ENCODE measurements around the gene PDPK1.

PDPK1 gene

DNA sequence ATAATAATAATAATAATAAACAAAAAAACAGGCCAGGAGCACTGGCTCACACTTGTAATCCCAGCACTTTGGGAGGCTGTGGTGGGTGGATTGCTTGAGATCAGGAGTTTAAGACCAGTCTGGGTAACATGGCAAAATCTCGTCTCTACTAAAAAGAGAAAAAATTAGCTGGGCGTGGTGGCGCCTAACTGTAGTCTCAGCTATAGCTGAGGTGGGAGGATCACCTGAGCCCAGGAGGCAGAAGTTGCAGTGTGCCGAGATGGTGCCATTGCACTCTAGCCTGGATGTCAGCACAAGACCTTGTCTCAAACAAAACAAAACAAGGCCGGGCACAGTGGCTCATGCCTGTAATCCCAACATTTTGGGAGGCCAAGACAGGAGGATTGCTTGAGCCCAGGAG is 42.8 kb upstream of the PDPK1 start:
- TF ChIP-seq, protein P1, sequence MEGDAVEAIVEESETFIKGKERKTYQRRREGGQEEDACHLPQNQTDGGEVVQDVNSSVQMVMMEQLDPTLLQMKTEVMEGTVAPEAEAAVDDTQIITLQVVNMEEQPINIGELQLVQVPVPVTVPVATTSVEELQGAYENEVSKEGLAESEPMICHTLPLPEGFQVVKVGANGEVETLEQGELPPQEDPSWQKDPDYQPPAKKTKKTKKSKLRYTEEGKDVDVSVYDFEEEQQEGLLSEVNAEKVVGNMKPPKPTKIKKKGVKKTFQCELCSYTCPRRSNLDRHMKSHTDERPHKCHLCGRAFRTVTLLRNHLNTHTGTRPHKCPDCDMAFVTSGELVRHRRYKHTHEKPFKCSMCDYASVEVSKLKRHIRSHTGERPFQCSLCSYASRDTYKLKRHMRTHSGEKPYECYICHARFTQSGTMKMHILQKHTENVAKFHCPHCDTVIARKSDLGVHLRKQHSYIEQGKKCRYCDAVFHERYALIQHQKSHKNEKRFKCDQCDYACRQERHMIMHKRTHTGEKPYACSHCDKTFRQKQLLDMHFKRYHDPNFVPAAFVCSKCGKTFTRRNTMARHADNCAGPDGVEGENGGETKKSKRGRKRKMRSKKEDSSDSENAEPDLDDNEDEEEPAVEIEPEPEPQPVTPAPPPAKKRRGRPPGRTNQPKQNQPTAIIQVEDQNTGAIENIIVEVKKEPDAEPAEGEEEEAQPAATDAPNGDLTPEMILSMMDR (conservative IDR thresholded peaks at IDR 0.05; ENCODE audit: low read depth): no peak
- POLR2A ChIA-PET (ENCODE audit: low non-redundant PET): no interaction called here
- peak overlapping the region; percentile 35; the same call in 1 of the 2 replicates for H3K27ac ChIP-seq
- CTCF ChIA-PET: no interaction called here
- no peak for DNase-seq (ENCODE audit: low spot score)

DNA sequence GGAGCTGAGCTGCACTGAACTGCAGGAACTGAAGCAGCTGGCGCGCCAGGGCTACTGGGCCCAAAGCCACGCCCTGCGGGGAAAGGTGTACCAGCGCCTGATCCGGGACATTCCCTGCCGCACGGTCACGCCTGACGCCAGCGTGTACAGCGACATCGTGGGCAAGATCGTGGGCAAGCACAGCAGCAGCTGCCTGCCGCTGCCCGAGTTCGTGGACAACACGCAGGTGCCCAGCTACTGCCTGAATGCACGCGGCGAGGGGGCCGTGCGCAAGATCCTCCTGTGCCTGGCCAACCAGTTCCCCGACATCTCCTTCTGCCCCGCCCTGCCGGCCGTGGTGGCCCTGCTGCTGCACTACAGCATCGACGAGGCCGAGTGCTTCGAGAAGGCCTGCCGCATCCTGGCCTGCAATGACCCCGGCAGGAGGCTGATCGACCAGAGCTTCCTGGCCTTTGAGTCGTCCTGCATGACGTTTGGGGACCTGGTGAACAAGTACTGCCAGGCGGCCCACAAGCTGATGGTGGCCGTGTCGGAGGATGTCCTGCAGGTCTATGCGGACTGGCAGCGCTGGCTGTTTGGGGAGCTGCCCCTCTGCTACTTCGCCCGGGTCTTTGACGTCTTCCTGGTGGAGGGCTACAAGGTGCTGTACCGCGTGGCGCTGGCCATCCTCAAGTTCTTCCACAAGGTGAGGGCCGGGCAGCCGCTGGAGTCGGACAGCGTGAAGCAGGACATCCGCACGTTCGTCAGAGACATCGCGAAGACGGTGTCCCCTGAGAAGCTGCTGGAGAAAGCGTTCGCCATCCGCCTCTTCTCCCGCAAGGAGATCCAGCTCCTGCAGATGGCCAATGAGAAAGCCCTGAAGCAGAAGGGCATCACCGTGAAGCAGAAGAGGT is 41.4 kb upstream of the PDPK1 start:
- ChIA-PET CTCF (no interaction called here), POLR2A (ENCODE audit: low non-redundant PET) (no interaction called here)
- TF ChIP-seq, protein P1 (conservative IDR thresholded peaks at IDR 0.05; ENCODE audit: low read depth): no peak
- peak overlapping the region; percentile 63 for H3K27ac ChIP-seq
- DNase-seq (ENCODE audit: low spot score): no peak

DNA sequence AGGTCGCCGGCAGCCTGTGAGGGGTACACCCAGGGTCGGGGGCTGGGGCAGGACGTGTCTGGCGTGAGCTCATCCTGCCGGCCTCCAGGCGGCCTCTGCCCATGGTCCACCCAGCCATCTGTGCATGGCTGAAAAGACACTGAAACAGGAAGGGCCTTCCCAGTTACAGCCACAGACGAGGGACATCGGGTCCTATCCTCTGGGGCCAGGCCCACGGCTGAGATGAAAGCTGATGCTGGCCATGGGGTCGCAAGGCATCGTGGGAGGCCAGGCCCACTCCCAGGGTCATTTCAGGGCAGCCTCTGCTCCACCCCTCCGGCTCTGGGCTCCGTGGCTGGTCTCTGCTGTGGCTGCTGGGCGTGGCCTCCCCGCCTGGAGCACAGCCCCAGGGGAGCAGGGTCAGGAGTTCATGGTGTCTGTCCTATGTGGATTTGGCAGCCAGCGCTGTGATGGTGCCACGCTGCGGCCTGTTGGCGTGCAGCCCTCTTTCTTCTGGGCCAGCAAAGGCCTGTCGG is 40.6 kb upstream of the PDPK1 start:
- peak overlapping the region; percentile 63 for H3K27ac ChIP-seq
- TF ChIP-seq, protein P1 (conservative IDR thresholded peaks at IDR 0.05; ENCODE audit: low read depth): no peak
- ChIA-PET POLR2A (ENCODE audit: low non-redundant PET) (no interaction called here), CTCF (no interaction called here)
- DNase-seq (ENCODE audit: low spot score): no peak

DNA sequence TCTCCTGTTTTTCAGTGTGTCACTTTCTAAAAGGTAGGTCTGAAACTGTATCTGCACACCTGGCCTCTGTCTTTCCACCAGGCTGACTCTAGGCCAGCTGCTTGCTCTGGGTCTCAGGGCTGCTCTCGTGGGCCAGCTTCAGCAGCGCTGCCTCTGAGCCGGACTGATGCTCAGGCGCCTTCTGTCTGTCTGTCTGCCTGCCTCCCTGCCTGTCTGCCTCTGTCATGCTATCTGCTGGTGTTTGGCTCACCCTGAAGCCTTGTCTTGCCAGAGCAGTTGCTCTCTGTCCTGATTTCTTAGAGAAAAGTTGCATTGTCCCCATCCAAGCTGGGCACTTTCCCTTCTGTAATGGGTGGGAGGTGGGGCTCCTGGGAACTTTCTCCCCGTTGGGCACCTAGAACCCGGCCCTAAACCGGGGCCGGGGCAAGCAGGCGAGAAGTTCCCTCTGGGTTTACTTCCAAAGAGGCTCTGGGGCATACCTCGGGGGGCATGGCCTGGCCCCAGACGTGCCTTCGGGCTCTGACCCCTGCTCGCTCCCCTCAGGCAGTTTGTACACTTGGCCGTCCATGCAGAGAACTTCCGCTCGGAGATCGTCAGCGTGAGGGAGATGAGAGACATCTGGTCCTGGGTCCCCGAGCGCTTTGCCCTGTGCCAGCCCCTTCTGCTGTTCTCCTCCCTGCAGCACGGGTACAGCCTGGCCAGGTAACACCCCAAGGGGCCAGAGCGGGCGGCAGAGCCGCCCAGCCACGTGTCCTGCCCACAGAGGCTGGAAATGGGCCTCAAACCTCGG is 39.9 kb upstream of the PDPK1 start:
- ChIA-PET CTCF (no interaction called here), POLR2A (ENCODE audit: low non-redundant PET) (interaction anchor here (0.8 kb wide), 1 partner anchor 68 kb away, joined by 4 read pairs; the partner anchor contains the start of gene CCNF)
- TF ChIP-seq, protein P1 (conservative IDR thresholded peaks at IDR 0.05; ENCODE audit: low read depth): no peak
- peak overlapping the region; percentile 63 for H3K27ac ChIP-seq
- DNase-seq (ENCODE audit: low spot score): no peak

DNA sequence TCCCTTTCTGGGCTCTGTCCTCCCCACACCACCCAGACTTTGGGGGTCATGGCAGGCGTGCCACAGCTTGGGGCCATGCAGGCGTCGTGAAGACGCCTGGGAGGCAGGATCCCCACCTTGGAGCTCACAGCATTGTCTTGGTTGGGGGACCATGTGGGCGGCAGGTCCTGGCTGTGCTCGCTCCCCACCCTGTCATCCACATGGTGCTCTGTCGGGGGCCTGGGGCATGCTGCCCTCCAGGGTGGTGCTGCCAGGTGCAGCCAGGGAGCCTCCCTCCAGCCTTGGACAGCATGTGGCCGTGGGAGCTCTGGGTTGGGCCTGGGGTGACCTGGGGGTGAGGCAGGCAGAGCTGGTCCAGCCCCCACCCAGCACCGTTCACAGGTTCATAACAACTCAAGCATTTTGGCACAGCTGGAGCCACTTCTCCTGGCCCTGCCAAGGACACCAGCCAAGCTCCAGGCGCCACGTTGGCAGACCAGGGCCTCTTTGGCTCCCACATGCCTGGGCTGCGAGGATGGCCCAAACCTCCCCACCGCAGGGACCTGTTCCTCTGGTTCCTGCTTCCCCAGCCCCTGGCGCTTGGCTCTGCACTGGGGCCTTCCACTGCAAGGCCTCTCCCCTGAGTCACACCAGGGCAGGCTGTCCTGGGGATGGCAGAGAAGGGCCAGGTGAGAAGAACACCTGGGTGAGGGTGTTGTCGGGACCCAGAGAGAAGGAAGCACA is 39.1 kb upstream of the PDPK1 start:
- TF ChIP-seq, protein P1 (conservative IDR thresholded peaks at IDR 0.05; ENCODE audit: low read depth): no peak
- POLR2A ChIA-PET (ENCODE audit: low non-redundant PET): interaction anchor here (0.8 kb wide), 1 partner anchor 69 kb away, joined by 4 read pairs; the partner anchor contains the start of gene CCNF
- no peak for DNase-seq (ENCODE audit: low spot score)
- peak overlapping the region; percentile 63; the same call in 1 of the 2 replicates for H3K27ac ChIP-seq
- CTCF ChIA-PET: interaction anchor here (1.0 kb wide), 1 partner anchor 304 kb away, joined by 3 read pairs; no protein-coding TSS in a partner anchor
